Measurements from ENCODE around the gene NOC2L.

The NOC2L gene

GRCh38 chr1:913491-914130 is 45.4 kb downstream of the NOC2L start:
- DNase-seq: no peak

GRCh38 chr1:912740-913301 is 46.2 kb downstream of the NOC2L start:
- no peak for DNase-seq

GRCh38 chr1:911875-912739 is 46.9 kb downstream of the NOC2L start:
- DNase-seq: no peak

- no peak for DNase-seq
Observed at GRCh38 chr1:910881-911721, 48.0 kb downstream of the NOC2L start.

GRCh38 chr1:910311-910880 is 48.7 kb downstream of the NOC2L start:
- no peak for DNase-seq

GRCh38 chr1:909861-910310 is 49.2 kb downstream of the NOC2L start:
- no peak for DNase-seq

GRCh38 chr1:908661-909060 is 50.4 kb downstream of the NOC2L start:
- DNase-seq: no peak

GRCh38 chr1:907611-908451 is 51.2 kb downstream of the NOC2L start:
- DNase-seq: no peak

- DNase-seq: no peak
Observed at GRCh38 chr1:906600-907420, 52.2 kb downstream of the NOC2L start.

GRCh38 chr1:905811-906599 is 53.1 kb downstream of the NOC2L start:
- no peak for DNase-seq

GRCh38 chr1:905071-905749 is 53.8 kb downstream of the NOC2L start:
- DNase-seq: no peak

- peak; percentile 20 for DNase-seq
Observed at GRCh38 chr1:904310-904950, 54.6 kb downstream of the NOC2L start.

- DNase-seq: no peak
Observed at GRCh38 chr1:903721-904271, 55.3 kb downstream of the NOC2L start.

- no peak for DNase-seq
Observed at GRCh38 chr1:903305-903704, 55.8 kb downstream of the NOC2L start.

GRCh38 chr1:902802-903201 is 56.3 kb downstream of the NOC2L start:
- no peak for DNase-seq

GRCh38 chr1:901108-901859 is 57.8 kb downstream of the NOC2L start:
- DNase-seq: no peak

GRCh38 chr1:899636-900317 is 59.3 kb downstream of the NOC2L start:
- no peak for DNase-seq
